A549 (cell line): ENCODE results near the gene CXXC1. TPM values are rescaled to one million over a fixed set of nuclear protein-coding genes. Genes with fewer than 3 reads are reported as not detected.

Experiments used
- ATAC-seq, 2 experiments: fragments of 200-7000 bp in 1 of 2; fragments of >200 bp in 1 of 2; cut with Nextera tagmentation in 1 of 2; cut with Tn5 transposase in 1 of 2; 3 replicates each; pipeline versions ENCODE4 v1.8.0 to v1.9.1; 2018 to 2020; ENCODE audit warnings: mild to moderate bottlenecking in 1 of 2, moderate library complexity in 1 of 2
- CTCF ChIA-PET: fragments of 300-600 bp; sonication (Branson Sonifier 250); formaldehyde crosslinking; extraction: SDS; loops from one replicate; lab custom pipeline; 2021; ENCODE audit warnings: antibody characterized with exemption, inconsistent platforms; lab: Yijun Ruan, JAX
- POLR2A ChIA-PET: fragments of 350-600 bp; formaldehyde crosslinking; extraction: SDS; loops from one replicate; lab custom pipeline; 2021; ENCODE audit warnings: antibody characterized with exemption, inconsistent platforms; lab: Yijun Ruan, JAX
- DNase-seq, 2 experiments: peaks; one replicate each; pipeline versions ENCODE4 v3.0.0 to v3.0.0-alpha.2; 2011 to 2016; ENCODE audit warnings: low read depth in 1 of 2, low spot score in 1 of 2
- FAIRE-seq: peaks from 2 replicates; lab custom pipeline; 2011; peaks lifted over from hg19 to GRCh38; lab: Jason Lieb, UNC
- H3K27ac ChIP-seq, 2 experiments: fragments of >200 bp; sonication (Bioruptor Twin); formaldehyde crosslinking; 3 replicates each; pipeline ENCODE4 v1.5.1; 2016 to 2017
- H3K4me1 ChIP-seq: fragments of >200 bp; sonication (Bioruptor Twin); formaldehyde crosslinking; 3 replicates; pipeline ENCODE4 v1.6.1; 2016
- H3K4me2 ChIP-seq: fragments of >200 bp; sonication (Bioruptor Twin); formaldehyde crosslinking; 3 replicates; pipeline ENCODE4 v1.6.1; 2016
- H3K4me3 ChIP-seq: fragments of >200 bp; sonication (Bioruptor Twin); formaldehyde crosslinking; 3 replicates; pipeline ENCODE4 v1.5.1; 2016
- H3K9me3 ChIP-seq: fragments of >200 bp; sonication (Bioruptor Twin); formaldehyde crosslinking; 3 replicates; pipeline ENCODE4 v1.6.1; 2016
- CBX2 ChIP-seq: fragments of 200-600 bp; sonication (generic); IDR thresholded peaks from 2 replicates; pipeline ENCODE4 v1.6.1; 2016; ENCODE audit warnings: low read depth, mild to moderate bottlenecking, borderline replicate concordance
- CHD2 ChIP-seq: fragments of 150-350 bp; IDR thresholded peaks from 2 replicates; pipeline ENCODE4 v1.6.1; 2014; ENCODE audit warnings: low read length; ENCODE audit not compliant: partially characterized antibody
- CTCF ChIP-seq: fragments of >200 bp; sonication (Bioruptor Twin); formaldehyde crosslinking; IDR thresholded peaks from 3 replicates; pipeline ENCODE4 v1.5.1; 2016
- EHF ChIP-seq: fragments of 250-450 bp; sonication (Bioruptor Pico); IDR thresholded peaks from 2 replicates; pipeline ENCODE4 v1.5.0; 2020; ENCODE audit warnings: mild to moderate bottlenecking
- EHMT2 ChIP-seq: fragments of 200-600 bp; sonication (generic); IDR thresholded peaks from 2 replicates; pipeline ENCODE4 v1.6.1; 2016; ENCODE audit warnings: antibody characterized with exemption, low read depth, mild to moderate bottlenecking, moderate library complexity
- ESRRA ChIP-seq: fragments of 150-350 bp; IDR thresholded peaks from 2 replicates; pipeline ENCODE4 v1.6.1; 2014; ENCODE audit warnings: mild to moderate bottlenecking, low read length, borderline replicate concordance
- FOSB ChIP-seq: fragments of 250-450 bp; sonication (Bioruptor Pico); IDR thresholded peaks from 2 replicates; pipeline ENCODE4 v1.5.0; 2020; ENCODE audit warnings: mild to moderate bottlenecking, moderate library complexity
- FOSL2 ChIP-seq, 2 experiments: fragments of 450-650 bp in 1 of 2; fragments of >200 bp in 1 of 2; sonication (Bioruptor Twin) in 1 of 2; formaldehyde crosslinking; IDR thresholded peaks; 2 replicates each; pipeline versions ENCODE4 v1.5.0 to v1.6.1; 2016 to 2020; ENCODE audit warnings: mild to moderate bottlenecking in 1 of 2, moderate library complexity in 1 of 2
- GATA3 ChIP-seq: IDR thresholded peaks from 2 replicates; pipeline ENCODE4 v1.6.1; 2012; ENCODE audit warnings: borderline replicate concordance
- HDAC2 ChIP-seq: fragments of 200-600 bp; sonication (generic); IDR thresholded peaks from 2 replicates; pipeline ENCODE4 v1.6.1; 2016
- HOXA7 ChIP-seq: fragments of 250-450 bp; sonication (Bioruptor Pico); IDR thresholded peaks from 2 replicates; pipeline ENCODE4 v1.5.0; 2020; ENCODE audit warnings: mild to moderate bottlenecking, moderate library complexity
- HOXB13 ChIP-seq: fragments of 250-450 bp; sonication (Bioruptor Pico); IDR thresholded peaks from 2 replicates; pipeline ENCODE4 v1.5.0; 2020; ENCODE audit warnings: low read depth, mild to moderate bottlenecking, moderate library complexity
- JUNB ChIP-seq: fragments of >200 bp; sonication (Bioruptor Twin); formaldehyde crosslinking; IDR thresholded peaks from 2 replicates; pipeline ENCODE4 v1.6.1; 2016
- KDM1A ChIP-seq: fragments of 200-600 bp; sonication (generic); IDR thresholded peaks from 2 replicates; pipeline ENCODE4 v1.6.1; 2016; ENCODE audit warnings: low read depth, mild to moderate bottlenecking
- KDM5A ChIP-seq: fragments of 200-600 bp; sonication (generic); IDR thresholded peaks from 2 replicates; pipeline ENCODE4 v1.6.1; 2016; ENCODE audit warnings: antibody characterized with exemption, mild to moderate bottlenecking
- MAFK ChIP-seq: fragments of 450-650 bp; IDR thresholded peaks from 2 replicates; pipeline ENCODE4 v1.6.1; 2014; ENCODE audit not compliant: partially characterized antibody
- MAX ChIP-seq: IDR thresholded peaks from 2 replicates; pipeline ENCODE4 v1.6.1; 2012
- MAZ ChIP-seq: fragments of 150-350 bp; IDR thresholded peaks from 2 replicates; pipeline ENCODE4 v1.6.1; 2014; ENCODE audit warnings: antibody characterized with exemption, low read depth, low read length, borderline replicate concordance
- MYC ChIP-seq: IDR thresholded peaks from 2 replicates; pipeline ENCODE4 v1.6.1; 2012; ENCODE audit warnings: mild to moderate bottlenecking, inconsistent platforms, low read length, improper control_type of control experiment, borderline replicate concordance
- POLR2A ChIP-seq: IDR thresholded peaks from 2 replicates; pipeline ENCODE4 v1.6.1; 2012; ENCODE audit warnings: mild to moderate bottlenecking, low read length
- RAD21 ChIP-seq, 2 experiments: fragments of >200 bp in 1 of 2; sonication (Bioruptor Twin) in 1 of 2; formaldehyde crosslinking in 1 of 2; IDR thresholded peaks in 1 of 2; conservative IDR thresholded peaks in 1 of 2; 2 replicates in 1 of 2; 3 replicates in 1 of 2; pipeline ENCODE4 v1.6.1; 2012 to 2018; ENCODE audit warnings: inconsistent platforms in 1 of 2
- RARB ChIP-seq: fragments of 250-450 bp; sonication (Bioruptor Pico); IDR thresholded peaks from 2 replicates; pipeline ENCODE4 v1.8.0; 2021; ENCODE audit warnings: mild to moderate bottlenecking, moderate library complexity
- RCOR1 ChIP-seq: fragments of 150-350 bp; IDR thresholded peaks from 2 replicates; pipeline ENCODE4 v1.6.1; 2014; ENCODE audit warnings: antibody characterized with exemption, low read length, low read depth
- REST ChIP-seq: fragments of 200-600 bp; sonication (generic); IDR thresholded peaks from 2 replicates; pipeline ENCODE4 v1.6.1; 2016; ENCODE audit warnings: antibody characterized with exemption, mild to moderate bottlenecking, moderate library complexity
- RFX5 ChIP-seq: fragments of 450-650 bp; IDR thresholded peaks from 2 replicates; pipeline ENCODE4 v1.7.1; 2014; ENCODE audit warnings: antibody characterized with exemption, mild to moderate bottlenecking, moderate library complexity
- RNF2 ChIP-seq: fragments of 200-600 bp; sonication (generic); IDR thresholded peaks from 2 replicates; pipeline ENCODE4 v1.6.1; 2016; ENCODE audit warnings: low read depth, mild to moderate bottlenecking, antibody characterized with exemption, moderate library complexity, borderline replicate concordance
- SMC3 ChIP-seq: fragments of >200 bp; sonication (Bioruptor Twin); formaldehyde crosslinking; IDR thresholded peaks from 3 replicates; pipeline ENCODE4 v1.6.1; 2018; ENCODE audit warnings: inconsistent platforms
- TFCP2L1 ChIP-seq: fragments of 250-450 bp; sonication (Bioruptor Pico); IDR thresholded peaks from 2 replicates; pipeline ENCODE4 v1.5.0; 2021; ENCODE audit warnings: mild to moderate bottlenecking
- ZC3H11A ChIP-seq: fragments of 450-650 bp; IDR thresholded peaks from 2 replicates; pipeline ENCODE4 v1.6.1; 2014; ENCODE audit warnings: antibody characterized with exemption, mild to moderate bottlenecking
- ZFP36 ChIP-seq: fragments of 450-650 bp; IDR thresholded peaks from 2 replicates; pipeline ENCODE4 v1.6.1; 2014; ENCODE audit warnings: borderline replicate concordance; ENCODE audit not compliant: partially characterized antibody
- ZSCAN20 ChIP-seq: fragments of 250-450 bp; sonication (Bioruptor Pico); IDR thresholded peaks from 2 replicates; pipeline ENCODE4 v1.8.0; 2022; ENCODE audit warnings: mild to moderate bottlenecking, moderate library complexity
- WGBS: methylation state at CpG from one replicate; pipeline ENCODE4 v1.1.6; 2017; ENCODE audit errors: missing lambda C conversion rate; 5-methylcytosine and 5-hydroxymethylcytosine counted together
- polyA plus RNA-seq, 4 experiments: library from polyadenylated mRNA; depleted of rRNA in 3 of 4; stranded (reverse); fragments of >200 nt; fragmentation: RNase III in 1 of 4; extraction: RNeasy Plus Mini Kit Qiagen cat#74134 plus additional on column Dnase treatment in 1 of 4; gene quantifications; 2 replicates in 3 of 4; 3 replicates in 1 of 4; pipeline ENCODE4 v1.2.3, GENCODE V29; 2011 to 2017
- TF ChIP-seq, protein P1 (sequence below): fragments of >200 bp; sonication (Bioruptor Twin); formaldehyde crosslinking; IDR thresholded peaks from 3 replicates; pipeline ENCODE4 v1.6.1; 2016
- TF ChIP-seq, protein P2 (sequence below): fragments of 450-650 bp; IDR thresholded peaks from 2 replicates; pipeline ENCODE4 v1.6.1; 2014; ENCODE audit warnings: antibody characterized with exemption
- TF ChIP-seq, protein P3 (sequence below): IDR thresholded peaks from 2 replicates; pipeline ENCODE4 v1.6.1; 2012; ENCODE audit warnings: low read depth, borderline replicate concordance

The CXXC1 gene
- polyA plus RNA-seq, 2 of the 4 experiments (the other 2 are of a cell fraction), result 21.2 to 54.3 TPM

GRCh38 chr18:50266248-50266704 lies 21.2 kb downstream of the CXXC1 start, which contains the start of gene CFAP53:
CFAP53 (minus strand) TSS chr18:50266495; CDS start chr18:50266404, 91 bp downstream.
- DNase-seq (peak; percentile 84 to 85), ATAC-seq (peak; percentile 94 to 96), FAIRE-seq (no peak)
- H3K4me3 ChIP-seq, result peak within 1 kb of the TSS; percentile 94
- H3K4me2 ChIP-seq, result peak within 1 kb of the TSS; percentile 88
- H3K4me1 ChIP-seq, result peaks cover 8% of the 10 kb centered on the region; the same call in 1 of the 3 replicates
- ChIA-PET POLR2A (interaction anchor here (1.0 kb wide), 1 partner anchor 15 kb away, joined by 14 read pairs; the partner anchor contains the start of gene MBD1), CTCF (interaction anchor here (0.7 to 1.2 kb wide), 4 partner anchors 15 to 91 kb away, joined by 3 to 4 read pairs (median 4); partner anchors contain the start of genes MBD1 and MYO5B)
- H3K9me3 ChIP-seq, result no peaks in the 10 kb centered on the region
- peak within 1 kb of the TSS; percentile 78 to 87 for H3K27ac ChIP-seq
- WGBS, result 2% methylated on average over 7 of the region's 37 CpGs
- TF ChIP-seq MAX (0 out of 2 replicates have a peak, but pooled peaks have one; percentile 29), SMC3 (no peak), CHD2 (peak; percentile 69), MAZ (no peak), RARB (CRISPR knock-in tag) (no peak), MAFK (no peak), RFX5 (no peak), POLR2A (peak; percentile 39; the same call in 1 of the 2 replicates), RAD21 (conservative IDR thresholded peaks at IDR 0.05 in 1 of 2, IDR thresholded peaks at IDR 0.05 in 1 of 2) (no peak), ZFP36 (no peak), EHMT2 (no peak), HOXA7 (CRISPR knock-in tag) (no peak), CTCF (no peak), ZSCAN20 (CRISPR knock-in tag) (no peak), KDM1A (no peak), EHF (no peak), FOSL2 (IDR thresholded peaks at IDR 0.05) (no peak), FOSL2 (CRISPR knock-in tag; IDR thresholded peaks at IDR 0.05) (no peak), ZC3H11A (no peak), GATA3 (no peak), RCOR1 (no peak), FOSB (CRISPR knock-in tag) (no peak), KDM5A (no peak), JUNB (no peak), REST (peak; percentile 60), HDAC2 (no peak), TFCP2L1 (CRISPR knock-in tag) (no peak), RNF2 (no peak), MYC (no peak), HOXB13 (CRISPR knock-in tag) (no peak), ESRRA (no peak), CBX2 (no peak)
- TF ChIP-seq, protein P1, sequence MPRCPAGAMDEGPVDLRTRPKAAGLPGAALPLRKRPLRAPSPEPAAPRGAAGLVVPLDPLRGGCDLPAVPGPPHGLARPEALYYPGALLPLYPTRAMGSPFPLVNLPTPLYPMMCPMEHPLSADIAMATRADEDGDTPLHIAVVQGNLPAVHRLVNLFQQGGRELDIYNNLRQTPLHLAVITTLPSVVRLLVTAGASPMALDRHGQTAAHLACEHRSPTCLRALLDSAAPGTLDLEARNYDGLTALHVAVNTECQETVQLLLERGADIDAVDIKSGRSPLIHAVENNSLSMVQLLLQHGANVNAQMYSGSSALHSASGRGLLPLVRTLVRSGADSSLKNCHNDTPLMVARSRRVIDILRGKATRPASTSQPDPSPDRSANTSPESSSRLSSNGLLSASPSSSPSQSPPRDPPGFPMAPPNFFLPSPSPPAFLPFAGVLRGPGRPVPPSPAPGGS, result no peak
- TF ChIP-seq, protein P2, sequence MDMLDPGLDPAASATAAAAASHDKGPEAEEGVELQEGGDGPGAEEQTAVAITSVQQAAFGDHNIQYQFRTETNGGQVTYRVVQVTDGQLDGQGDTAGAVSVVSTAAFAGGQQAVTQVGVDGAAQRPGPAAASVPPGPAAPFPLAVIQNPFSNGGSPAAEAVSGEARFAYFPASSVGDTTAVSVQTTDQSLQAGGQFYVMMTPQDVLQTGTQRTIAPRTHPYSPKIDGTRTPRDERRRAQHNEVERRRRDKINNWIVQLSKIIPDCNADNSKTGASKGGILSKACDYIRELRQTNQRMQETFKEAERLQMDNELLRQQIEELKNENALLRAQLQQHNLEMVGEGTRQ, result no peak
- TF ChIP-seq, protein P3, sequence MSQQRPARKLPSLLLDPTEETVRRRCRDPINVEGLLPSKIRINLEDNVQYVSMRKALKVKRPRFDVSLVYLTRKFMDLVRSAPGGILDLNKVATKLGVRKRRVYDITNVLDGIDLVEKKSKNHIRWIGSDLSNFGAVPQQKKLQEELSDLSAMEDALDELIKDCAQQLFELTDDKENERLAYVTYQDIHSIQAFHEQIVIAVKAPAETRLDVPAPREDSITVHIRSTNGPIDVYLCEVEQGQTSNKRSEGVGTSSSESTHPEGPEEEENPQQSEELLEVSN, result peak; percentile 34; the same call in 1 of the 2 replicates
